ENCODE data around the gene CA5A. TPM values are rescaled to one million over a fixed set of nuclear protein-coding genes. Genes with fewer than 3 reads are reported as not detected.

CA5A gene
- total RNA-seq, 1 experiment from 2014 or later, result not detected

DNA sequence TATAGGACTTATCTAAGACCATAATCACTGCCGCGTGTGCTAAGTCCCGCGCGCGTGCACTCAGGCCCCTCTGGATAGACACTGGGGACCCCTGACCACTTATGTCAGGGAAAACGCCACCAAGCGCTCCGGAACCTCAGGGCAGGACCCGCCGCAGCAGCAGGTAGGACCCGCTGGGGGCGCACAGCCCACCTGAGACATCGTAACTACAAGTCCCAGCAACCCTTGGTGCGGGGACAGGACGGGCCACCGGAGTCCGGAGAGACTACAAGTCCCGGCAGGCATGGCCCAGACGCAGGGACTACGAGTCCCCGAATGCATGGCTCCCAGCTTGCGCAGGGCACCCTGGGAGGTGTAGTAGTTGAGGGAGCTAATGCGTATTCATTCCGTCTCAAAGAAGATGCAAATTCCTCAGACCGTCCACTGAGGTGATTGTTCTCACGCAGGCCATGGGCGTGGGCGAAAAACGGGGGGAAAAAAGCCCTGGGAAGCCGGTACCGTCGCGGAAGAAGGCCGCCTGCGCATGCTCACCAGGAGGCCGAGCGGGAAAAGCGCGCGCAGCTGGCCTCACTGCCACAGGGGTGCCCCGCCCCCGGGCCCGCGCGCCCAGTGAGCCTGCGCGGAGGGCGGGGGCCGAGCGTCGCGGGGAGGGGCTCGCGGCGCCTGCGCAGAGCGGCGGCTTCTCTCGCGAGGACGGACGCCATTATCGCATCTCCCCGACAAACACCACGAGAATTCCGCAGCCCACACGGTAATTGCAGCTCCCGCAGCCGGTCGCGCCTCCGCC is 14.6 kb upstream of the CA5A start, which contains the start of gene BANP:
BANP (plus strand) TSS at position 670 of the 787 bp plus-strand sequence. CDS start 23,682 bp downstream, outside the sequence.
- H3K36me3 ChIP-seq (ENCODE audit: control insufficient read depth in 1 of 2, insufficient read depth in 2 of 2, low read length in 2 of 2), result peaks cover 0 to 16% of the 10 kb centered on the region in 2 experiments; a peak in 2 of 4 replicates

More for the DNA sequence above, 14.6 kb upstream of the CA5A start, which contains the start of gene BANP:
- Histone ChIP-seq H3K4me1 (ENCODE audit: control insufficient read depth in 1 of 2, insufficient read depth in 2 of 2, low read length in 2 of 2) (peaks cover 26 to 34% of the 10 kb centered on the region in 2 experiments), H3K4me3 (replicated peaks in 1 of 2; ENCODE audit: low read depth in 1 of 2, low read length in 2 of 2) (peak within 1 kb of the TSS; percentile 79 to 99), H3K9ac (ENCODE audit: low read length) (peak within 1 kb of the TSS; percentile 99), H2AFZ (ENCODE audit: low read depth, low read length, poor library complexity, severe bottlenecking) (peak within 1 kb of the TSS; percentile 99), H3K27ac (ENCODE audit: low read depth, low read length) (peak within 1 kb of the TSS; percentile 97), H3K9me2 (ENCODE audit: insufficient read depth) (no peaks in the 10 kb centered on the region), H3K9me3 (ENCODE audit: control insufficient read depth in 1 of 2, insufficient read depth in 1 of 2, low read depth in 1 of 2, low read length in 2 of 2) (no peaks in the 10 kb centered on the region), H3K79me2 (ENCODE audit: insufficient read depth, low read length) (peaks cover 44% of the 10 kb centered on the region), H3K27me3 (ENCODE audit: insufficient read depth, low read length) (no peaks in the 10 kb centered on the region), H3K4me2 (ENCODE audit: low read length) (peak within 1 kb of the TSS; percentile 90), H4K20me1 (ENCODE audit: insufficient read depth) (no peaks in the 10 kb centered on the region)
- ChIA-PET RAD21 (ENCODE audit: low non-redundant PET in 1 of 2, low total read pairs in 2 of 2, uncharacterized antibody in 2 of 2, unreplicated experiment in 2 of 2) (no interaction called here), POLR2A (interaction anchor here (0.7 to 1.4 kb wide), 6 partner anchors 11 to 563 kb away, joined by 3 to 6 read pairs (median 4); partner anchors contain the start of gene SLC7A5), CTCF (interaction anchor here (1.0 kb wide), 2 partner anchors 172 to 181 kb away, joined by 3 to 9 read pairs; no protein-coding TSS in a partner anchor)
- BruUV-seq (replicated peaks), result no TSS peak
- ATAC-seq (peak; percentile 94), DNase-seq (ENCODE audit: low read depth, low spot score) (peak; percentile 100)
- TF ChIP-seq YY1 (IDR thresholded peaks at IDR 0.05; ENCODE audit: extremely low read depth, insufficient replicate concordance, low read depth, low read length) (peak; percentile 93), POLR2AphosphoS5 (IDR thresholded peaks at IDR 0.05; ENCODE audit: low read depth, low read length) (peak; percentile 92), TCF7L2 (IDR thresholded peaks at IDR 0.05; ENCODE audit: borderline replicate concordance, extremely low read depth, insufficient read depth, insufficient read length) (peak; percentile 58), JUND (IDR thresholded peaks at IDR 0.05) (no peak)
- TF ChIP-seq, protein P1, sequence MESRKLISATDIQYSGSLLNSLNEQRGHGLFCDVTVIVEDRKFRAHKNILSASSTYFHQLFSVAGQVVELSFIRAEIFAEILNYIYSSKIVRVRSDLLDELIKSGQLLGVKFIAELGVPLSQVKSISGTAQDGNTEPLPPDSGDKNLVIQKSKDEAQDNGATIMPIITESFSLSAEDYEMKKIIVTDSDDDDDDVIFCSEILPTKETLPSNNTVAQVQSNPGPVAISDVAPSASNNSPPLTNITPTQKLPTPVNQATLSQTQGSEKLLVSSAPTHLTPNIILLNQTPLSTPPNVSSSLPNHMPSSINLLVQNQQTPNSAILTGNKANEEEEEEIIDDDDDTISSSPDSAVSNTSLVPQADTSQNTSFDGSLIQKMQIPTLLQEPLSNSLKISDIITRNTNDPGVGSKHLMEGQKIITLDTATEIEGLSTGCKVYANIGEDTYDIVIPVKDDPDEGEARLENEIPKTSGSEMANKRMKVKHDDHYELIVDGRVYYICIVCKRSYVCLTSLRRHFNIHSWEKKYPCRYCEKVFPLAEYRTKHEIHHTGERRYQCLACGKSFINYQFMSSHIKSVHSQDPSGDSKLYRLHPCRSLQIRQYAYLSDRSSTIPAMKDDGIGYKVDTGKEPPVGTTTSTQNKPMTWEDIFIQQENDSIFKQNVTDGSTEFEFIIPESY (IDR thresholded peaks at IDR 0.05; ENCODE audit: extremely low read depth, insufficient replicate concordance, low read length), result peak; percentile 100
- TF ChIP-seq, protein P2, sequence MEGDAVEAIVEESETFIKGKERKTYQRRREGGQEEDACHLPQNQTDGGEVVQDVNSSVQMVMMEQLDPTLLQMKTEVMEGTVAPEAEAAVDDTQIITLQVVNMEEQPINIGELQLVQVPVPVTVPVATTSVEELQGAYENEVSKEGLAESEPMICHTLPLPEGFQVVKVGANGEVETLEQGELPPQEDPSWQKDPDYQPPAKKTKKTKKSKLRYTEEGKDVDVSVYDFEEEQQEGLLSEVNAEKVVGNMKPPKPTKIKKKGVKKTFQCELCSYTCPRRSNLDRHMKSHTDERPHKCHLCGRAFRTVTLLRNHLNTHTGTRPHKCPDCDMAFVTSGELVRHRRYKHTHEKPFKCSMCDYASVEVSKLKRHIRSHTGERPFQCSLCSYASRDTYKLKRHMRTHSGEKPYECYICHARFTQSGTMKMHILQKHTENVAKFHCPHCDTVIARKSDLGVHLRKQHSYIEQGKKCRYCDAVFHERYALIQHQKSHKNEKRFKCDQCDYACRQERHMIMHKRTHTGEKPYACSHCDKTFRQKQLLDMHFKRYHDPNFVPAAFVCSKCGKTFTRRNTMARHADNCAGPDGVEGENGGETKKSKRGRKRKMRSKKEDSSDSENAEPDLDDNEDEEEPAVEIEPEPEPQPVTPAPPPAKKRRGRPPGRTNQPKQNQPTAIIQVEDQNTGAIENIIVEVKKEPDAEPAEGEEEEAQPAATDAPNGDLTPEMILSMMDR (IDR thresholded peaks at IDR 0.05 in 2 of 3, conservative IDR thresholded peaks at IDR 0.05 in 1 of 3; ENCODE audit: borderline replicate concordance in 1 of 3, insufficient read depth in 1 of 3, low read depth in 2 of 3, low read length in 2 of 3), result peak in 2 of 3 experiments; percentile 55 to 92; a peak in 4 of 6 replicates
- intact Hi-C loops (cut with micrococcal nuclease), result loop anchor here (2.0 kb wide), 1 partner anchor 172 kb away; no protein-coding TSS in a partner anchor
